Lower leg skin (tissue), 4 donors: ENCODE data around the gene VRTN. TPM values are rescaled to one million over a fixed set of nuclear protein-coding genes. Genes with fewer than 3 reads are reported as not detected.

Experiments
- DNase-seq, 2 donors: peaks; one replicate each; pipeline ENCODE4 v3.0.0-alpha.2; 2019; ENCODE audit warnings: low spot score in 2 of 2
- H3K4me3 ChIP-seq: fragments of 200-600 bp; sonication (generic); 2 replicates; pipeline ENCODE4 v1.5.1; 2017; ENCODE audit warnings: mild to moderate bottlenecking, low read depth; ENCODE audit not compliant: poor library complexity, severe bottlenecking
- POLR2A ChIP-seq, 2 donors: fragments of 450-650 bp; IDR thresholded peaks; one replicate each; pipeline ENCODE4 v1.6.1; 2016 to 2017; ENCODE audit warnings: antibody characterized with exemption in 2 of 2, mild to moderate bottlenecking in 1 of 2, moderate library complexity in 1 of 2
- WGBS, 2 donors: methylation state at CpG; one replicate each; pipeline ENCODE4 v1.1.5; 2018; 5-methylcytosine and 5-hydroxymethylcytosine counted together
- intact Hi-C: fragments of 100-400 bp; cut with DNase I; formaldehyde crosslinking; loops from one replicate; pipeline ENCODE4 v1.15.0; 2023; ENCODE audit warnings: low total_unique reads
- total RNA-seq, 4 donors: library from RNA; depleted of rRNA; stranded (reverse); fragments of >200 nt; gene quantifications; one replicate each; pipeline ENCODE4 v1.1.0, GENCODE V29; 2016
- TF ChIP-seq, protein P1 (sequence below), 3 donors: fragments of 450-650 bp; IDR thresholded peaks; one replicate each; pipeline ENCODE4 v1.5.1; 2016; ENCODE audit warnings: antibody characterized with exemption in 3 of 3, mild to moderate bottlenecking in 3 of 3, moderate library complexity in 2 of 3

Gene VRTN
- total RNA-seq, 4 donors from 2014 or later = not detected

DNA sequence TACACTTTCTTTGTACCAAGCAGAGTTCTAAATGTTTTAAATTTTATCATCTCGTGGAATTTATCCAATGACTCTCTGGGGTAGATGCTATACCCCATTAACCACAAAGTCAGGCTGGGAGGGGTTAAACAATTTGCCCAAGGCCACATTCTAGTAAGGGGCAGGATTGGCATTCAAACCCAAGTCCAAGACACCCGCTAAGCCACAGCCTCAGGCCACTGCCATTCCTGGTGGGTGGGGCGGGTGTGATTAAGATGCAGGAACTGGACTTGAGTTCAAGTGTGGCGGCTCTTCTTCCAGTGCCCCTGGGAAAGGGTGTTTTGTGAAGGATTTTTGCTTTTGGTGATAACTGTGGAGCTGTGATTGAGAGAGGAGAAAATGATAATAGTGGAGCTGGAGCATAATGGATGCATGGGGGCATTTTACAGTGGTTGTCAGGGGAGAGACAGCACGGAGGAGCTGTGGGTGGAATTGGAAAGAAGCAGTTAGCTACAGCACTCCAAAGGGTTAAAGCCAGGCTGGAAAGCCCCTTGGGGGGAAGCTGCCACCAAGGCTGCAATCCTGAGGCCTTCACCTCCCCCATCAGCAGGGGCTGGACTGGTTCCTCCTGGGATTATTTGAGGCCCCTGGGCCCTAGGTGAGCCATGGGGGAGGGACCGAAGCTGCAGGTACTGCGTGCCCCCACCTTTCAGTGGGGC lies 1.0 kb upstream of the VRTN start:
- no peak for TF ChIP-seq POLR2A (IDR thresholded peaks at IDR 0.05)
- TF ChIP-seq, protein P1, sequence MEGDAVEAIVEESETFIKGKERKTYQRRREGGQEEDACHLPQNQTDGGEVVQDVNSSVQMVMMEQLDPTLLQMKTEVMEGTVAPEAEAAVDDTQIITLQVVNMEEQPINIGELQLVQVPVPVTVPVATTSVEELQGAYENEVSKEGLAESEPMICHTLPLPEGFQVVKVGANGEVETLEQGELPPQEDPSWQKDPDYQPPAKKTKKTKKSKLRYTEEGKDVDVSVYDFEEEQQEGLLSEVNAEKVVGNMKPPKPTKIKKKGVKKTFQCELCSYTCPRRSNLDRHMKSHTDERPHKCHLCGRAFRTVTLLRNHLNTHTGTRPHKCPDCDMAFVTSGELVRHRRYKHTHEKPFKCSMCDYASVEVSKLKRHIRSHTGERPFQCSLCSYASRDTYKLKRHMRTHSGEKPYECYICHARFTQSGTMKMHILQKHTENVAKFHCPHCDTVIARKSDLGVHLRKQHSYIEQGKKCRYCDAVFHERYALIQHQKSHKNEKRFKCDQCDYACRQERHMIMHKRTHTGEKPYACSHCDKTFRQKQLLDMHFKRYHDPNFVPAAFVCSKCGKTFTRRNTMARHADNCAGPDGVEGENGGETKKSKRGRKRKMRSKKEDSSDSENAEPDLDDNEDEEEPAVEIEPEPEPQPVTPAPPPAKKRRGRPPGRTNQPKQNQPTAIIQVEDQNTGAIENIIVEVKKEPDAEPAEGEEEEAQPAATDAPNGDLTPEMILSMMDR (IDR thresholded peaks at IDR 0.05) = no peak
- intact Hi-C loops = no loop called here
- DNase-seq = no peak
- 65 to 69% methylated on average over 7 of the region's 7 CpGs for WGBS, 2 donors
- H3K4me3 ChIP-seq = no peak overlapping the region

DNA sequence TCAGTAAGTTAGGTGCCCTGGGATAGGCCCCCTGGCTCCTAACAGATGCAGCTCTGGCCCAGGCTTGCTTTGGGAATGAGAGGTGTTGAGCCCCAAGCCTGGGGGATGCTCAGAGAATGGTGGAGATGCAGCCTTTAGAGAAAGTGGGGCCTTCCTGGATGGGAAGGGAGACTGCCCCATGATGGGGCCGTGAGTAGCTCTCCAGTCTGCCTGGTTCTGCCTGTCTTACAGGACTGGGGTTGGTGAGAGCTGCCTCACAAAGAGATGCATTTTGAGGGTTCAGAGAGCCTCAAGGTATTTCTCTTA lies 523 bp upstream of the VRTN start:
- intact Hi-C loops = no loop called here
- 21 to 55% methylated on average over 1 of the region's 1 CpG for WGBS, 2 donors
- TF ChIP-seq, protein P1 (IDR thresholded peaks at IDR 0.05) = no peak
- no peak overlapping the region for H3K4me3 ChIP-seq
- DNase-seq = no peak

DNA sequence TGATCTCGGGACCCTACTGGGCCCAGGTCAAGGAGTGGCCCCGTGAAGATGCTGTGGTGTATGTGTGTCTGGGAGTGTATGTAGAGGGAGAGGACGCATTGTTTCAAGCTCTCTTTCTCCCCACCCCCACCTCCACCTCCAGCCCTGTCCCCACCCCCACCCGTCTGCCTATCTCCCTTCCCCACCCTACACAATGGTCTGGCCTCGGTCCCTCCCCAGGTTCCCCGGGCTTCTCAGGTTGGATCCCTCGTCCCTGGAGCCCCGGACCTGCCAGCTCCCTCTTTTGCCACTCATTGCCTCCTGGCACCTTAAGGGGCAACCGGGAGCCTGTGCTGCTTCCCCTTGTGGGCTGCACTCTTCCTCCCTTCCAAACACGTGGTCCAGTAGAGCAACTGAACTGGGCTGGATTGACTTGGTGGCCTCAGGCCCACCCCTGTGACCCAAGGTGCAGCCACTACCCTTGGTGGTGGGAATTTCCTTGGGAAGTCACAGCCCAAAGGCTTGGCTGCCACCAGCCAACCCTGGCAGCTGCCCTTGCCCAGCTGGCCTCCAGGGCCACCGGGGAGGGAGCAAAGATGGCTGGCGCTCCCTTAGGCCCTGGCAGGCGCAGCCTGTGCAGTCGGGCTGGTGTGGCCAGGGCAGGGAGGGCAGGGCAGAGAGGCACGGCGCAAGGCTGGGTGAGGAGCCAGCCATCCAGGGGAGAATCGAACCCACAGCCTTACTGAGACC lies 628 bp downstream of the VRTN start:
- WGBS, 2 donors = 57 to 58% methylated on average over 16 to 17 of the region's 17 CpGs
- DNase-seq = no peak
- intact Hi-C loops = no loop called here
- TF ChIP-seq POLR2A (IDR thresholded peaks at IDR 0.05) = no peak
- TF ChIP-seq, protein P1 (IDR thresholded peaks at IDR 0.05) = no peak
- no peak overlapping the region for H3K4me3 ChIP-seq

DNA sequence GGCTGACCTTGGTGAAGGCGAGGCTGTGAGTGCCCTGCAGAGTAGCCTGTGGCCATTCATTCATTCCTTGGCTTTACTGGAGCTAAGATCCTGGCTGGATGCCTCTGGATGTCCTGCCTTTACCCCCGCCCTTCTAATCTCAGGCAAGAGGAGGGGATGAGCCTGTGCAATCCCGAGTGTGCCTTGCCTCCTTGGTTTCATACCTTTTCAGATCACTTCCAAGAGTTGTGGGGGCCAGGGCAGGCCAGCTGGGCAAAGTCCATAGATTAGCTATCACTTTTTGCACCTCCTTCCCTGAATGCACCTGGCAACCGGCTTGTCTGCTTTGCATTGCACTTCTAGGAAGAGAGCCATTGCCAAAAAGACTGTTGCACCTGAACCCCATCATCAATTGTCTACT lies 1.5 kb downstream of the VRTN start:
- no peak overlapping the region for H3K4me3 ChIP-seq
- WGBS, 2 donors = 38 to 39% methylated on average over 4 of the region's 4 CpGs
- intact Hi-C loops = no loop called here
- no peak for TF ChIP-seq POLR2A (IDR thresholded peaks at IDR 0.05)
- TF ChIP-seq, protein P1 (IDR thresholded peaks at IDR 0.05) = no peak
- DNase-seq = no peak

DNA sequence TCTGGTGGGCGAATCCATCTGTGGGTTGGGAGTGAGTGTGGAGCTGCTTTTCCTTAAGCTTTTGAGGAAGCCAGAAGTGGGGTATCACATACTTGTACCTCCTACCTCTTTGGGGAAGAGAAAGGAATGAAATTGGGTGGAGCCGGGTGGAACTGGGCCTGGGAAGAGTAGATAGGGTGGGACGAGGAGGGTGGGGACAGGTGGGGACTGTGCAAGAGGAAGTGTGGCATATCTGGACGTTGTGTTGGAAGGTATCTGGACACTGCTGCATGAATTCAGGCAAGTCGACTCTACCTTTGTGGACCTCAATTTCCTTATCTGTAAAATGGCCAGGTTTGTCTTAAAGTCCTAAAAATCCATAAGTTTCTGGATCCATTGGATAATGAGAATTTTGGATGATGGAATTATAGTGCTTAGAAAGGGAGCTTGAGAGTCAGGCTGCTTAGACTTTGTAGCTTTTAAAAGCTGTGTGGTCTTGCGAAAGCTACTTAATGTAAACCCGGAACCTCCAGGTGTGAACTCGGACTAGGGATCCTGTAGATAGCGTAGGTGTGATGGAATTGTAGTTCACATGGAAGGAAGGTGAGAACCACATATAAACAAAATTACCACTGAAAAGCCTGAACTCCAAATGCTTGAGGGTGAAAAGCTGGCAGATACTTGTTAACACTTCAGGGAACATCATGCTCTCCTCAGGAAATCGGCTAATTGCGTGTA lies 2.1 kb downstream of the VRTN start:
- 47 to 49% methylated on average over 11 of the region's 11 CpGs for WGBS, 2 donors
- TF ChIP-seq, protein P1 (IDR thresholded peaks at IDR 0.05) = no peak
- TF ChIP-seq POLR2A (IDR thresholded peaks at IDR 0.05) = no peak
- DNase-seq = no peak
- no peak overlapping the region for H3K4me3 ChIP-seq
- intact Hi-C loops = no loop called here
